ENCODE results near the gene ASPSCR1. TPM values are rescaled to one million over a fixed set of nuclear protein-coding genes. Genes with fewer than 3 reads are reported as not detected.
A peak's percentile ranks its signal among the peaks of the same experiment; 100 is the strongest.

Gene ASPSCR1
- total and polyA plus RNA-seq, 2 of the 13 experiments (the other 11 are each of a cell fraction or from before 2014, with no cell fraction given) = 274 to 314 TPM

- peak; percentile 35; the same call in 1 of the 2 replicates for TF ChIP-seq ZNF609 (CRISPR knock-in tag; IDR thresholded peaks at IDR 0.05; ENCODE audit: borderline replicate concordance)
- TF ChIP-seq IKZF4 (CRISPR knock-in tag; IDR thresholded peaks at IDR 0.05; ENCODE audit: borderline replicate concordance, low read depth, not compliant biosample characterization) = no peak
- peak; percentile 61; the same call in 1 of the 2 replicates for TF ChIP-seq ZBTB7A (CRISPR knock-in tag; IDR thresholded peaks at IDR 0.05)
- no peak for TF ChIP-seq RFX5 (IDR thresholded peaks at IDR 0.05; ENCODE audit: low read depth, low read length)
- TF ChIP-seq ZNF253 (CRISPR knock-in tag; IDR thresholded peaks at IDR 0.05; ENCODE audit: borderline replicate concordance) = peak; percentile 53; the same call in 1 of the 2 replicates
- no peak for TF ChIP-seq ZNF75D (CRISPR knock-in tag; IDR thresholded peaks at IDR 0.05; ENCODE audit: borderline replicate concordance)
- TF ChIP-seq THAP11 (CRISPR knock-in tag; IDR thresholded peaks at IDR 0.05) = peak; percentile 6; the same call in 1 of the 2 replicates
- TF ChIP-seq ZNF432 (CRISPR knock-in tag; IDR thresholded peaks at IDR 0.05; ENCODE audit: borderline replicate concordance) = no peak
- TF ChIP-seq NFATC3 (CRISPR knock-in tag; IDR thresholded peaks at IDR 0.05) = no peak
- TF ChIP-seq ZZZ3 (CRISPR knock-in tag; IDR thresholded peaks at IDR 0.05; ENCODE audit: borderline replicate concordance) = peak; percentile 90
- TF ChIP-seq GABPB1 (CRISPR knock-in tag; IDR thresholded peaks at IDR 0.05) = peak; percentile 60; the same call in 1 of the 2 replicates
- TF ChIP-seq HNRNPH1 (optimal IDR thresholded peaks at IDR 0.05; ENCODE audit: low read depth, low read length) = no peak
- peak; percentile 87 for TF ChIP-seq DNMT1 (CRISPR knock-in tag; IDR thresholded peaks at IDR 0.05)
- peak in 1 of 2 experiments; percentile 32; a peak in 2 of 4 replicates for TF ChIP-seq HMGXB4 (CRISPR knock-in tag; IDR thresholded peaks at IDR 0.05; ENCODE audit: borderline replicate concordance in 1 of 2, low read depth in 1 of 2)
- no peak for TF ChIP-seq FOXP1 (IDR thresholded peaks at IDR 0.05)
- no peak for TF ChIP-seq FOXP1 (CRISPR knock-in tag; IDR thresholded peaks at IDR 0.05)
- peak; percentile 78 for TF ChIP-seq ZFX (CRISPR knock-in tag; IDR thresholded peaks at IDR 0.05; ENCODE audit: low read depth)
- TF ChIP-seq ZNF704 (CRISPR knock-in tag; IDR thresholded peaks at IDR 0.05; ENCODE audit: borderline replicate concordance) = no peak
- no peak for TF ChIP-seq PAWR (CRISPR knock-in tag; IDR thresholded peaks at IDR 0.05; ENCODE audit: borderline replicate concordance)
- TF ChIP-seq ZMAT3 (CRISPR knock-in tag; conservative IDR thresholded peaks at IDR 0.05) = 0 out of 2 replicates have a peak, but pooled peaks have one; percentile 5
- TF ChIP-seq MAFK (conservative IDR thresholded peaks at IDR 0.05 in 1 of 2, IDR thresholded peaks at IDR 0.05 in 1 of 2; ENCODE audit: low read length in 2 of 2) = no peak
These were observed 73.6 kb downstream of the ASPSCR1 start (continued) for GRCh38 chr17:82050761-82051641.
